Trophoblast cell (in vitro differentiated cells and primary cell): ENCODE results near the gene IFNL2.

ENCODE experiments used
- DNase-seq, 2 donors: peaks; one replicate each; pipeline ENCODE4 v3.0.0-alpha.2; 2016
- H2AFZ ChIP-seq: 2 replicates; pipeline ENCODE4 v1.6.1; 2013; ENCODE audit warnings: low read length, moderate library complexity, mild to moderate bottlenecking; ENCODE audit not compliant: insufficient read depth, poor library complexity
- H2AK5ac ChIP-seq: 2 replicates; pipeline ENCODE4 v1.6.1; 2013; ENCODE audit warnings: mild to moderate bottlenecking, low read length
- H2BK120ac ChIP-seq: 2 replicates; pipeline ENCODE4 v1.6.1; 2013; ENCODE audit warnings: low read length, mild to moderate bottlenecking, moderate library complexity; ENCODE audit not compliant: insufficient read depth, poor library complexity
- H2BK12ac ChIP-seq: 2 replicates; pipeline ENCODE4 v1.6.1; 2013; ENCODE audit warnings: mild to moderate bottlenecking, low read length, moderate library complexity
- H2BK5ac ChIP-seq: 2 replicates; pipeline ENCODE4 v1.6.1; 2013; ENCODE audit warnings: low read length, low read depth, moderate library complexity, mild to moderate bottlenecking; ENCODE audit not compliant: poor library complexity
- H3K14ac ChIP-seq: 2 replicates; pipeline ENCODE4 v1.6.1; 2013; ENCODE audit warnings: mild to moderate bottlenecking, low read length
- H3K18ac ChIP-seq: 2 replicates; pipeline ENCODE4 v1.6.1; 2013; ENCODE audit warnings: mild to moderate bottlenecking, low read length
- H3K23ac ChIP-seq: 2 replicates; pipeline ENCODE4 v1.6.1; 2013; ENCODE audit warnings: low read length
- H3K27ac ChIP-seq: 2 replicates; pipeline ENCODE4 v1.5.1; 2013; ENCODE audit warnings: low read depth, mild to moderate bottlenecking, inconsistent platforms, low read length, moderate library complexity
- H3K27me3 ChIP-seq: 2 replicates; pipeline ENCODE4 v1.6.1; 2013; ENCODE audit warnings: inconsistent platforms, mild to moderate bottlenecking, low read length, moderate library complexity; ENCODE audit not compliant: insufficient read depth
- H3K36me3 ChIP-seq, 2 experiments: 1 replicate in 1 of 2; 2 replicates in 1 of 2; pipeline ENCODE4 v1.6.1; 2013; ENCODE audit warnings: low read length in 2 of 2, mild to moderate bottlenecking in 2 of 2, moderate library complexity in 1 of 2; ENCODE audit not compliant: insufficient read depth in 2 of 2, control insufficient read depth in 1 of 2
- H3K4ac ChIP-seq: 2 replicates; pipeline ENCODE4 v1.6.1; 2013; ENCODE audit warnings: low read depth, mild to moderate bottlenecking, low read length, moderate library complexity
- H3K4me1 ChIP-seq, 2 experiments: 1 replicate in 1 of 2; 2 replicates in 1 of 2; pipeline ENCODE4 v1.6.1; 2013; ENCODE audit warnings: low read length in 2 of 2, mild to moderate bottlenecking in 2 of 2, moderate library complexity in 1 of 2; ENCODE audit not compliant: insufficient read depth in 2 of 2, control insufficient read depth in 1 of 2
- H3K4me2 ChIP-seq: 2 replicates; pipeline ENCODE4 v1.6.1; 2013; ENCODE audit warnings: inconsistent platforms, mild to moderate bottlenecking, low read length, moderate library complexity
- H3K4me3 ChIP-seq: 2 replicates; pipeline ENCODE4 v1.5.1; 2013; ENCODE audit warnings: mild to moderate bottlenecking, low read depth, low read length, inconsistent platforms
- H3K79me1 ChIP-seq: one replicate; pipeline ENCODE4 v1.6.1; 2013; ENCODE audit warnings: low read length
- H3K79me2 ChIP-seq: 2 replicates; pipeline ENCODE4 v1.6.1; 2013; ENCODE audit warnings: low read length, mild to moderate bottlenecking; ENCODE audit not compliant: control insufficient read depth, insufficient read depth, poor library complexity
- H3K9ac ChIP-seq: 2 replicates; pipeline ENCODE4 v1.6.1; 2013; ENCODE audit warnings: mild to moderate bottlenecking, low read length
- H3K9me3 ChIP-seq: 2 replicates; pipeline ENCODE4 v1.6.1; 2013; ENCODE audit warnings: low read depth, mild to moderate bottlenecking, control low read depth, inconsistent platforms, low read length; ENCODE audit not compliant: insufficient read depth
- H4K12ac ChIP-seq: 2 replicates; pipeline ENCODE4 v1.6.1; 2013; ENCODE audit warnings: low read depth, mild to moderate bottlenecking, low read length, moderate library complexity
- H4K8ac ChIP-seq: 2 replicates; pipeline ENCODE4 v1.6.1; 2013; ENCODE audit warnings: low read depth, mild to moderate bottlenecking, low read length, moderate library complexity
- H4K91ac ChIP-seq: one replicate; pipeline ENCODE4 v1.6.1; 2013; ENCODE audit warnings: low read depth, mild to moderate bottlenecking, low read length, moderate library complexity
- WGBS: extraction: QIAGEN DNeasy Blood & Tissue Kit; methylation state at CpG from one replicate; pipeline ENCODE4 v1.1.7; 2013; ENCODE audit warnings: missing lambda C conversion rate; ENCODE audit not compliant: insufficient read length, insufficient coverage; ENCODE audit errors: extremely low coverage; 5-methylcytosine and 5-hydroxymethylcytosine counted together

The IFNL2 gene

DNA sequence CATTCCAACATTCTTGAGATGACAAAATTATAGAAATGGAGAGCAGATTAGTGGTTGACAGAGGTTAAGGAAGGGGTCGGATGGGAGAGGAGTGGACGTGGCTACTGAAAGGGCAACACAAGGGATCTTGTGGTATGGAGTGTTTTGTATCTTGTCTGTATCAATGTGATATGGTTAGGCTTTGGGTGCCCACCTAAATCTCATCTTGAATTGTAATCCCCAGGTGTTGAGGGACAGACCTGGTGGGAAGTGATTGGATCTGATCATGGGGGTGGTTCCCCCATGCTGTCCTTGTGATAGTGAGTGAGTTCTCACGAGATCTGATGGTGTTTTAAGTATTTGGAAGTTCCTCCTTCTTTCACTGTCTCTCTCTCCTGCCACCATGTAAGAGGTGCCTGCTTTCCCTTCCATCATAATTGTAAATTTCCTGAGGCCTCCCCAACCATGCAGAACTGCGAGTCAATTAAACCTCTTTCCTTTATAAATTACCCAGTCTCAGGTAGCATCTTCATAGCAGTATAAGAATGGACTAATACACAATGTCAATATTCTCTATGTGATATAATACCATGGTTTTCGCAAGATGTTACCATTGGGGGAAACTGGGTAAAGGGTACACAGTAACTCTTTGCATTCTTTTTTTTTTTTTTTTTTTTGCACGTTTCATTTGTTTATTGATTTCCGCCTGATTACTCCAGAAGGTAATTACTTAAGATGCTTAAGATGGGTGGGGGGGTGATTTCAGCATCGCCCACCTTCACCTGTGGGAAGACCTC lies 14.6 kb upstream of the IFNL2 start:
- H3K14ac ChIP-seq = no peak overlapping the region
- H4K12ac ChIP-seq = no peak overlapping the region
- H3K27ac ChIP-seq = no peak overlapping the region
- H3K4me3 ChIP-seq = no peak overlapping the region
- no peak overlapping the region for H3K4me2 ChIP-seq
- DNase-seq = no peak
- H3K18ac ChIP-seq = no peak overlapping the region
- no peak overlapping the region for H2BK120ac ChIP-seq
- peaks cover 0 to 3% of the 10 kb centered on the region in 2 experiments for H3K4me1 ChIP-seq
- peaks cover 10% of the 10 kb centered on the region for H3K27me3 ChIP-seq
- H3K36me3 ChIP-seq = no peaks in the 10 kb centered on the region
- WGBS = no CpG with 5 or more reads among the region's 8 CpGs
- no peak overlapping the region for H2BK12ac ChIP-seq
- no peak overlapping the region for H4K91ac ChIP-seq
- no peak overlapping the region for H3K9ac ChIP-seq
- H2BK5ac ChIP-seq = no peak overlapping the region
- H3K9me3 ChIP-seq = peaks cover 5% of the 10 kb centered on the region
- no peak overlapping the region for H3K23ac ChIP-seq
- no peaks in the 10 kb centered on the region for H3K79me2 ChIP-seq
- H2AFZ ChIP-seq = no peak overlapping the region
- H3K79me1 ChIP-seq = no peaks in the 10 kb centered on the region
- no peak overlapping the region for H4K8ac ChIP-seq
- H3K4ac ChIP-seq = no peak overlapping the region
- no peak overlapping the region for H2AK5ac ChIP-seq

DNA sequence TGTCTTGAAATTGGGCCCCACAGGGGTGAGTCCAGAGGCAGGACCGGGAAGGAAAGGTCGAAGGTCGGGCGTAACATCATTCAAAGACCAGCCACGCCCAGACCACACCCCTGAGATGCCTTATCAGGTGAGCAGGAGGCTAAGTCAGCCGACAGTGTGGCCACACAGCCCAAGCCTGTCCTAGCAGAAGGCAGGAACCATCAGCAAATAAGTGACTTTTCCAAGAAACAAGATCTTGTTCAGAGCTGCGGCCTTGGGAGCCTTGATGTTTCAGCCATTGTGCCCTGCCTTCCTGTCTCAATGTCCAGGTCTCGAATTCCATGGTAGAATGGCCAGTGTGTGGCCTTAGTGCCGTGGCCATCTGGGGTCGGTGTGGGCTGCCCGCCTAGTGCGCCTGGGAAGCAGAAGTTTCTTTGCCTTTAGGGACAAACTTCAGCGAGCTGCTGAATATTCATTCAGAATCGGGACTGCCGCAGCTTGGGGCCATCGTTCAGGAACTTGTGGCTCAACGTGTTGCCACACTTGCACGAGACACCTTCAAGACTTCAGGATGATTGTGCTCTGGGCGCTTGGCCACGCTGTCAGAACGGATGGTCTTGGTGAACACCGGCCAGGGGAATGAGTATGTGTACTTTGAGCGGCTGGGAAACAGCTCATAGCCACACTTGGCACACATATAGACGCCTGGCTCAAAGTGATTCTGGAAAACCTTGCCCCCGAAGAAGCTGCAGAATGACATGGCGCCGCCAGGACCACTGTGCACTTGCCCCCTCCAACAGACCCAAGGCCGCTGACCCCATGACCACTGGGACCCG lies 13.5 kb upstream of the IFNL2 start:
- no peaks in the 10 kb centered on the region for H3K27me3 ChIP-seq
- H2BK5ac ChIP-seq = no peak overlapping the region
- no peak overlapping the region for H3K4ac ChIP-seq
- no peak overlapping the region for H3K18ac ChIP-seq
- no peak overlapping the region for H2BK12ac ChIP-seq
- H3K4me1 ChIP-seq = peaks cover 0 to 3% of the 10 kb centered on the region in 2 experiments
- no peak overlapping the region for H3K9ac ChIP-seq
- H3K4me3 ChIP-seq = no peak overlapping the region
- H2AK5ac ChIP-seq = no peak overlapping the region
- H3K79me1 ChIP-seq = no peaks in the 10 kb centered on the region
- H3K14ac ChIP-seq = no peak overlapping the region
- no peak overlapping the region for H3K4me2 ChIP-seq
- H3K23ac ChIP-seq = no peak overlapping the region
- H3K9me3 ChIP-seq = peaks cover 3% of the 10 kb centered on the region
- H4K12ac ChIP-seq = no peak overlapping the region
- no peak overlapping the region for H2AFZ ChIP-seq
- WGBS = no CpG with 5 or more reads among the region's 29 CpGs
- DNase-seq = no peak
- no peak overlapping the region for H2BK120ac ChIP-seq
- no peak overlapping the region for H4K91ac ChIP-seq
- H4K8ac ChIP-seq = no peak overlapping the region
- H3K27ac ChIP-seq = no peak overlapping the region
- H3K79me2 ChIP-seq = no peaks in the 10 kb centered on the region
- H3K36me3 ChIP-seq = no peaks in the 10 kb centered on the region

DNA sequence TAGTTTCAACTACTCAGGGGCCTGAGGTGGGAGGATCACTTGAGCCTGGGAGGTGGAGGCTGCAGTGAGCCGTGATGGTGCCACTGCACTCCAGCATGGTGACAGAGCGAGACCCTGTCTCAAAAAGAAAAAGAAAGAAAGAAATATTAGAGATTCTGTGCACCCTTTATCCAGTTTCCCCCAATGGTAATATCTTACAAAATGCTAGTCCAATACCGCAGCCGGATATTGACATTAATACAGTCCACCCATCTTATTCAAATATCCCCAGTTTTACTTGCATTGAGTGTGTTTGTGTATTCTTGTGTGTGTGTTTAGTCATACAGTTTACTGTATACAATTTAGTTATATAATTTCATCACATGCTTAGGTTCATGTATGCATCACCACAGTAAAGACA lies 11.0 kb upstream of the IFNL2 start:
- no peak overlapping the region for H2BK5ac ChIP-seq
- no peak overlapping the region for H3K18ac ChIP-seq
- peaks cover 0 to 5% of the 10 kb centered on the region in 2 experiments for H3K4me1 ChIP-seq
- no peak overlapping the region for H3K9ac ChIP-seq
- H4K8ac ChIP-seq = no peak overlapping the region
- no peak overlapping the region for H3K23ac ChIP-seq
- no peak overlapping the region for H3K27ac ChIP-seq
- no peak overlapping the region for H4K12ac ChIP-seq
- H2BK120ac ChIP-seq = no peak overlapping the region
- H3K4me2 ChIP-seq = no peak overlapping the region
- no peak overlapping the region for H3K4ac ChIP-seq
- no peaks in the 10 kb centered on the region for H3K27me3 ChIP-seq
- H3K79me1 ChIP-seq = no peaks in the 10 kb centered on the region
- no CpG with 5 or more reads among the region's 4 CpGs for WGBS
- peaks cover 3% of the 10 kb centered on the region for H3K9me3 ChIP-seq
- no peak for DNase-seq
- no peaks in the 10 kb centered on the region for H3K79me2 ChIP-seq
- no peak overlapping the region for H2AK5ac ChIP-seq
- H3K4me3 ChIP-seq = no peak overlapping the region
- no peak overlapping the region for H4K91ac ChIP-seq
- no peak overlapping the region for H2BK12ac ChIP-seq
- no peak overlapping the region for H2AFZ ChIP-seq
- no peak overlapping the region for H3K14ac ChIP-seq
- no peaks in the 10 kb centered on the region for H3K36me3 ChIP-seq

DNA sequence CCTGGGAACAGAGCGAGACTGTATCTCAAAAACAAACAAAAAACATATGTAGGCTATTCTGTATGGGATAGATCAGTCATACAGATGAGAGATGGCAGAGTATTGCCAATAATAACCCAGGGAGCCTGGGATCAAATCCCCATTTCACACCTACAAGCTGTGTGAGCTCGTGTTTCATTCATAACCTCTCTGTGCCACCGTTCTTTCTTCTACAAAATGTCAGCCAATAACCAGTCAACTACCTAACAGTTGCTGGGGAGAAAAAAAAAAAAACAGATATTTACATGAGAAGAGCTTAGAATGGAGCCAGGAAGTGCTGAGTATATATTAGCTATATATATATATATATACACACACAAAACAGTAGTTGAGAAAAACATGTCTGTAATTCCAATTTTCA lies 6.5 kb upstream of the IFNL2 start:
- Histone ChIP-seq H4K12ac (no peak overlapping the region), H3K79me1 (no peaks in the 10 kb centered on the region), H4K8ac (no peak overlapping the region), H2AFZ (no peak overlapping the region), H3K4me1 (peaks cover 0 to 15% of the 10 kb centered on the region in 2 experiments), H3K4me2 (no peak overlapping the region), H3K79me2 (no peaks in the 10 kb centered on the region), H3K4ac (no peak overlapping the region), H3K4me3 (no peak overlapping the region), H3K23ac (no peak overlapping the region), H3K36me3 (no peaks in the 10 kb centered on the region), H3K27me3 (peaks cover 28% of the 10 kb centered on the region), H3K27ac (no peak overlapping the region), H3K14ac (no peak overlapping the region), H3K9ac (no peak overlapping the region), H2BK120ac (no peak overlapping the region), H4K91ac (no peak overlapping the region), H3K18ac (no peak overlapping the region), H3K9me3 (peaks cover 9% of the 10 kb centered on the region), H2AK5ac (no peak overlapping the region), H2BK12ac (no peak overlapping the region), H2BK5ac (no peak overlapping the region)
- no peak for DNase-seq
- no CpG with 5 or more reads among the region's 3 CpGs for WGBS
